ENCODE measurements around the gene VAMP1. TPM values are rescaled to one million over a fixed set of nuclear protein-coding genes. Genes with fewer than 3 reads are reported as not detected.
"Not testable (repeated sequence)": the region's sequence is repeated elsewhere in the genome, so short reads cannot be mapped to it uniquely, and the experiment has no call there.

VAMP1 gene
- total RNA-seq, 1 experiment from 2014 or later: 11.2 TPM

DNA sequence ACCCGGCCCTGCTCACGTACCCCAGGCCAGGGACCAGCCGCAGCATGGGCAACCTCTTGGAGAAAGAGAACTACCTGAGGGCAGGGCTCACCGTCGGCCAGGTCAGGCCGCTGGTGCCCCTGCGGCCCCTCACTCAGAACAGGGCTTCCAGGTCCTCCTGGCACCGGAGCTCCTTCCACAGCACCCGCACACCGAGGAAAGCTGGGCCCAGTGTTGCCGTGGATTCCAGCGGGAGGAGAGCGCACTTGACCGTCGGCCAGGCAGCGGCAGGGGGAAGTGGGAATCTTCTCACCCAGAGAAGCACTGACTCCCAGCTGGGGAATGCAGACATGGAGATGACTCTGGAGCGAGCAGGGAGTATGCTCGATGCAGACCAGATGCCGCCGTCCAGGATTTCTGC lies 7.9 kb upstream of the VAMP1 start:
- H3K36me3 ChIP-seq (ENCODE audit: control insufficient read depth, insufficient read depth, low read length): no peaks in the 10 kb centered on the region
- TF ChIP-seq POLR2AphosphoS5 (IDR thresholded peaks at IDR 0.05; ENCODE audit: low read depth, low read length) (no peak), REST (IDR thresholded peaks at IDR 0.05; ENCODE audit: insufficient read depth in 1 of 2, low read depth in 2 of 2, low read length in 1 of 2) (no peak), TCF7L2 (IDR thresholded peaks at IDR 0.05; ENCODE audit: low read depth, low read length) (no peak), CTCF (IDR thresholded peaks at IDR 0.05) (no peak), SIN3A (IDR thresholded peaks at IDR 0.05; ENCODE audit: borderline replicate concordance, insufficient read depth, low read depth, low read length) (no peak)
- H3K27ac ChIP-seq (ENCODE audit: low read length): no peak overlapping the region
- no peak for DNase-seq (ENCODE audit: low read depth, low spot score)
- in situ Hi-C loops (cut with HindIII; ENCODE audit: low pct_unique_long_range_greater_than_20kb, low sequenced_read_pairs): no loop called here
- CTCF ChIA-PET: no interaction called here
- intact Hi-C loops (cut with micrococcal nuclease; ENCODE audit: unreplicated experiment): no loop called here
- no peaks in the 10 kb centered on the region for H3K27me3 ChIP-seq (ENCODE audit: control insufficient read depth, insufficient read depth, low read length)
- no TSS peak for BruUV-seq (replicated peaks)
- ATAC-seq: no peak
- POLR2A ChIA-PET: no interaction called here
- no peaks in the 10 kb centered on the region for H3K9me3 ChIP-seq (ENCODE audit: control insufficient read depth, insufficient read depth, low read depth, low read length)
- H3K4me1 ChIP-seq (ENCODE audit: control insufficient read depth, insufficient read depth, low read length): no peaks in the 10 kb centered on the region
- H3K4me3 ChIP-seq (ENCODE audit: low read depth in 2 of 2, low read length in 2 of 2): no peak overlapping the region

GRCh38 chr12:6477601-6478377 lies 7.3 kb upstream of the VAMP1 start:
- H3K36me3 ChIP-seq (ENCODE audit: control insufficient read depth, insufficient read depth, low read length); in situ Hi-C loops (cut with HindIII; ENCODE audit: low pct_unique_long_range_greater_than_20kb, low sequenced_read_pairs); H3K9me3 ChIP-seq (ENCODE audit: control insufficient read depth, insufficient read depth, low read depth, low read length); POLR2A ChIA-PET; H3K27ac ChIP-seq (ENCODE audit: low read length); H3K4me3 ChIP-seq (ENCODE audit: low read depth in 2 of 2, low read length in 2 of 2); DNase-seq (ENCODE audit: low read depth, low spot score); BruUV-seq (replicated peaks); H3K4me1 ChIP-seq (ENCODE audit: control insufficient read depth, insufficient read depth, low read length); CTCF ChIA-PET; ATAC-seq; H3K27me3 ChIP-seq (ENCODE audit: control insufficient read depth, insufficient read depth, low read length); intact Hi-C loops (cut with micrococcal nuclease; ENCODE audit: unreplicated experiment): not testable (repeated sequence)

DNA sequence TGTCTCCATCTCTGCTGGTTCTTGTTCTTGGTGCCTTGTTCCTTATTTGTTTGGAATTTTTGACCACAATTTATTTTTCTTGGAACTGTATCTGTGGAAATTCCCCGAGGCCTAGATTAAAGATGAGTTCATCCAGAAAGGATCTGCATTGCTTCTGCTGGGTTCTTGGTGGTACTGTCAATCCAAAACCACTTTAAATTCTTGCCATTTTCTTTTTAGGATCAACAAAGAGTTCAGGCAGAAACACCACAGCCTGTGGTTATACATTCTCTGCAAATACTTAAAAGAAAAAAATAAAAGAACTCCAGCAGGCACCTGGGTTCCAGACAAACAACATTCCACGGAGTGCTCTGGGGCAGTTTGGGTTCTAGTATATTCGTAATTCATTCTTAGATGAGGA lies 6.0 kb upstream of the VAMP1 start:
- ATAC-seq (no peak), DNase-seq (ENCODE audit: low read depth, low spot score) (no peak)
- intact Hi-C loops (cut with micrococcal nuclease; ENCODE audit: unreplicated experiment): no loop called here
- no TSS peak for BruUV-seq (replicated peaks)
- H3K9me3 ChIP-seq (ENCODE audit: control insufficient read depth, insufficient read depth, low read depth, low read length): no peaks in the 10 kb centered on the region
- no peak overlapping the region for H3K4me3 ChIP-seq (ENCODE audit: low read depth in 2 of 2, low read length in 2 of 2)
- POLR2A ChIA-PET: no interaction called here
- no peak for TF ChIP-seq POLR2AphosphoS5 (IDR thresholded peaks at IDR 0.05; ENCODE audit: low read depth, low read length)
- TF ChIP-seq CTCF (IDR thresholded peaks at IDR 0.05): no peak
- no peak for TF ChIP-seq SIN3A (IDR thresholded peaks at IDR 0.05; ENCODE audit: borderline replicate concordance, insufficient read depth, low read depth, low read length)
- TF ChIP-seq TCF7L2 (IDR thresholded peaks at IDR 0.05; ENCODE audit: low read depth, low read length): no peak
- no peak for TF ChIP-seq REST (IDR thresholded peaks at IDR 0.05; ENCODE audit: insufficient read depth in 1 of 2, low read depth in 2 of 2, low read length in 1 of 2)
- no peaks in the 10 kb centered on the region for H3K4me1 ChIP-seq (ENCODE audit: control insufficient read depth, insufficient read depth, low read length)
- no peaks in the 10 kb centered on the region for H3K27me3 ChIP-seq (ENCODE audit: control insufficient read depth, insufficient read depth, low read length)
- CTCF ChIA-PET: no interaction called here
- H3K27ac ChIP-seq (ENCODE audit: low read length): no peak overlapping the region
- in situ Hi-C loops (cut with HindIII; ENCODE audit: low pct_unique_long_range_greater_than_20kb, low sequenced_read_pairs): no loop called here
- no peaks in the 10 kb centered on the region for H3K36me3 ChIP-seq (ENCODE audit: control insufficient read depth, insufficient read depth, low read length)

All from Panc1 (cell line).